Measurements from ENCODE around the gene ARHGAP6.
A peak's percentile ranks its signal among the peaks of the same experiment; 100 is the strongest.
"Not testable (repeated sequence)": the region's sequence is repeated elsewhere in the genome, so short reads cannot be mapped to it uniquely, and the experiment has no call there.

ARHGAP6 gene

DNA sequence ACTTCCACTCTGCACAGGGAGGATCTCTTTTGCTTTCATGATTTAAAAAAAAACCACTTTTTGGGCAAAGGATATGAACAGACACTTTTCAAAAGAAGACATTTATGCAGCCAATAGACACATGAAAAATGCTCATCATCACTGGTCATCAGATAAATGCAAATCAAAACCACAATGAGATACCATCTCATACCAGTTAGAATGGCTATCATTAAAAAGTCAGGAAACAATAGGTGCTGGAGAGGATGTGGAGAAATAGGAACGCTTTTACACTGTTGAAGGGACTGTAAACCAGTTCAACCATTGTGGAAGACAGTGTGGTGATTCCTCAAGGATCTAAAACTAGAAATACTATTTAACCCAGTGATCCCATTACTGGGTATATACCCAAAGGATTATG lies 87.4 kb downstream of the ARHGAP6 start:
- DNase-seq: not testable (repeated sequence)

DNA sequence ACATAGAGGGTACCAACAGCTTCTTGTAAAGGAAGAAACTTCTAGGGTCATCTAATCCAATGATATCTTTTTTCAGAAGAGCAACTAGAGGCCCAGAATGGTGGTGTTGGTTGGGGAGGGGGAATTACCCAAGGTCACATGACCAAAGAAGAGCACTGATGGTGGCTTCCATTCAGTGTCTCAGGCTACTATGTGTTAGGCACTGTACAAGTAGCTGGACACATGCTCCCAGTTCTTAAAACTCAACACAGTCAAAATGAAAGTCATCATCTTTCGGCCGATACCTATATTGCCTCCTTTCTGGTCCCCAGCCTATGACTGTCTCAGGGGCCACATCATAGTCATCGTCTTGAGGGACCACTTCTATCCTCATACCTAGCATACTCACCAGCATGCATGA lies 88.1 kb downstream of the ARHGAP6 start:
- no peak for DNase-seq

DNA sequence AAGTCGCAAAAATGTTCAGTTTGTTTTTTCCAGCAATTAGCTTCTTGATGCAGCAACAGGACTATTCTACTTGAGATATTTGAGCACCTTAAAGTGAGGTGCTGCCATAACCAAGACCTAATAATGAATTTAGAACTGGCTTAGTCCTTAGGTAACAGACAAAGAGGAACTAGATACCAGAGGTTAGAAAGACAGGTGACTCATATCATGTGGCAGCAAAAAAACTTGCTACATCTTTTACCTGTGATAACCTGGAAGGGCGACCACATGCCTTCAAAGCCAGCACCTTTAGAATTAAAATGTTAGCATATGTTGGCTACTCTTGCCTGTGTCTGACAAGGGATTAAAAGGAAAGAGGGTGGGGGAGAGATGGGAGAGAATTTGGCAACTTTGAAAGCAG lies 90.4 kb downstream of the ARHGAP6 start:
- no peak for DNase-seq

DNA sequence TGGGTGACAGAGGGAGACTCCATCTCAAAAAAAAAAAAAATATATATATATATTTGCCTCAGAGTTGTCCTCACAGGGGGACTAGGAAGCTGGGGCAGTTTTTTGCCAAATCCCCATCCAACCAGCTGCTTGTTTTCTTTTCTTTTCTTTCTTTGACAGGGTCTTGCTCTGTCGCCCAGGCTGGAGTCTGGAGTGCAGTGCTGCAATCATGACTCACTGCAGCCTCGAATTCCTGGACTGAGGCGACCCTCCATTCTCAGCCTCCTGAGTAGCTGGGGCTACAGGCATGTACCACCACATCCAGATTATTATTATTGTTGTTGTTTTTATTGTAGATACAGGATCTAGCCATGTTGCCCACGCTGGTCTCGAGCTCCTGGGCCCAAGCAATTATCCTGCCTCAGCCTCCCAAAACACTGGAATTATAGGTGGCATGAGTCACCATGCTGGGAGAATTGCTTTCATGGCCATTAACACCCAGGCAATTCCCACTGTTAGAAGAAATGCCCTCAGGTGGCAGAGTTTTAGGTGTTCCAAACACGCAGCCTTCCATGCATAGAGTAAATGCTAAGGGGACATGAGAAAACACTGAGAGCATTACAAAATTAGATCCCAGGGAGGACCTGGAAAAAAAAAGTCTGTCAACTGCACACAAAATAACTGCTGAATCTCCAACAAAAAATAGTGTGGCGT lies 98.0 kb downstream of the ARHGAP6 start:
- DNase-seq: no peak

DNA sequence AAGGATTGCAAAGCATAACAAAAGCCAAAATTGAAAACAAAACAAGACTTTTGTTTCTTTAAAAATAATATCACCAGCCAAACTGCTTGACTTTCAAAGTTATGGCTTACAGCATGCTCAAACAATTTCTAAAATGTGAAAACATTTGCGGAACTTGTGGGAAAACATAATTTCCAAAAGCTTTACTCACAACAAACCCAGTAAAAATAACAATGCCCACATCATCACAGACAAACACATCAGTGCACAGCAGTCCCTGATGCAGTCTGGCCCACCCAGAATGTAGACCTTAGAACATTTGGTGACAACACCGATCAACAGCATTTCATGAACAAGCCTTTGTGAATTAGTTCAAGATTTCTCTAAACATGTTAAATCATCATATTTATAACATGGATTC lies 98.9 kb downstream of the ARHGAP6 start:
- no peak for DNase-seq

DNA sequence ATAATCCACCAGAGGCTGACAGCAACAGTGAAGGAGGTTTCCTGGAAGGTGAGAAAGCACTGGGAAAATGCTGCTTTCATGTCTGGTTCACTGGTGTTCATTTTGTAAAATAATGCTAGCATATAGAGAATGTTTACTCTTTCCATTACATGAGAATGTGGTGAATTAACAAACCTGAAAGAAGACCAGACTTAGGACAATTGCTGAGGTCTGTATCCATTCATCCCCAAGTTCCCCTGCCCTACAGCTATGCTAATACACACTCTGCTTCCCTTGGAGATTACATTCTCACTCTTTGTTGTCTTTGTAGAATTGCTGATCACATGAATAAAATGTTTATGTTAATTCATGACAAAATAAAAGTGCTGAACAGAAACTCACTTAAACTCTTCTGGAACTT lies 99.5 kb downstream of the ARHGAP6 start:
- no peak for DNase-seq

DNA sequence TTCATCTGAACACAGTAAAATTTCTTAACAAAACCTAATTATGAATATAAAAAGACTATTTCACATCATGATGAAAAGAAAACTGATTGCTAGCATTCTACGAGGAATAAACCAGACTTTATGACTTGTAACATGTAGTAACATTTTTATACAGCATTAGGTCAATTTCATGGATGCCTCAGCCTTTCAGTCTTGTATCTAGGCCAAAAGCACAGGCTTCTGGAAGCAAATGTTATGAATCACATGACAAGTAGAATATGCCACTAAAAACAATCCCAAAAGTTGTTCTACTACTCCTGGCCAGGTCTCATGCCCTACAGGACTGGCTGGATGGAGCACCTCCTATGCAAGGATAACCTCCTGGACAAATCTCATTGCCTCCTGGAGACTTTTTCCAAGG lies 101.2 kb downstream of the ARHGAP6 start:
- DNase-seq: no peak

DNA sequence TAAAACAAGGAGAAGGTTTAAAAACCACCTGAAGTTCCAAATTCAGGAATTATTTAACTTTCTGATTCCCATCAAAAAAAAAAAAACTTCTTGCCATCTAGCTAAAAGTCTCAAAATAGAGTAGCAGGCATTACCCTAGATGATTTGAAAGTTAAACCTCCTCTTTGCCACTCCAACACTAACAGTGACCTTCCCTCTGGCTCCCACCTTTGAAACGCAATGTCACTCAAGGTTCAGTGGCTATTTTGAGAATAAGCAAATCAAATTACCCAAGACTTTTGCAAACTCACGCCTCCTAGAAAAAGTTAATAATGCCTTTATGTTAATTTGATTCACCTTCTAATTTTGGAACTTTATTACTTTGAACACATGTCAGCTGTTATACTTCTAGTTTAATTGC lies 103.2 kb downstream of the ARHGAP6 start:
- no peak for DNase-seq

DNA sequence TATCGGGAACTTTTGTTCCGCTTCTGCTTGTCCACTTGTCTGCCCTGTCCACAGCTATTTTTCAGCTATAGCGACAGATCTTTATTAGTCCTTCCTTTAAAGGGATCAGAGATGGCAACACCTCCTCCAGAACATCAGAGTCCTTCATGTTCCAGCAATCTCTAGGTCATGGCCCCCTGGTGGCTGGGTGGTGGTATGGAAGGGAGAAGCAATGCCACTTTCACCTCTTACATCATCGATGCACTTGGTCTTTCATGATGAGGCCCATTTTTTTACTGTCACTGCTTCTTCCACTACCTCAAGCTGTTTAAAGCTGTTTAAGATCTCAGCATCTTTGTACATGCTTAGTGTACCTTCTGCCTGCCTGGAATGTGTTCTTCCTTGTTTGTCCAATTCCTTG lies 106.7 kb downstream of the ARHGAP6 start:
- DNase-seq: no peak

DNA sequence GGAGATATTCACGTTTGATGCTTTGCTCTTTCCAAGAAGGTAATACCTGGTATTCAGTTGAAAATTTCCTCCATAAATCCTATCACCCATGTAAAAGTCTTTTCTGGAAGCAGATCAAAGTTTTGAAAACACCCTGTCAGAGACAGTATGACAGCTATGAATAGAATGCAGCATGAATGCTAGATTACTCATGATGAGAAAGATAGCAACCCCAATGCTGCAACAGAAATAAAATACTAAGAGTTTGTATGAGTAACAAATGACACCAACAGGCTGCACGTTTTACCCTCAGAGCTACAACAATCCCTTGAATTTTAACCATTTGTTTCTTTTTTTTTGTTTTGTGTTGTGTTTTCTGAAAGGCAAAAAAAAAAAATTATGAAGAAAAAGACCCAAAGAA lies 108.6 kb downstream of the ARHGAP6 start:
- DNase-seq: no peak

DNA sequence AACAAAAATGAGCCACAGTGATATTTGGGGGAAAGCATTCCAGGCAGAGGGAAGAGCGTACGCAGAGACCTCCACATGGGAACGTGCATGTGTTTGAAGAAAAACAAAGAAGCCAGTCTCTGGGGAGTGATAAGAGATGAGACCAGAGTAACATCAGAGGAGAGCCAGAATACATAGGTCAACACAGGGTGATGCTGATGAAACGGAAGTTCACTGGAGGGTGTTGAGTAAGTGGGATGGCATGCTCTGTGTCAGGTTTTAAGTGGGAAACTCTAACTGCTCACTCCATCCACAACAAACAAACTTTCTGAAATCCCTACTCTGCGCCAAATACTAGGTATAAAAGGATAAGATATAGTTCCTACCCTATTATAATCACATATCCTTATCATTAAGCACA lies 110.0 kb downstream of the ARHGAP6 start:
- DNase-seq: no peak

DNA sequence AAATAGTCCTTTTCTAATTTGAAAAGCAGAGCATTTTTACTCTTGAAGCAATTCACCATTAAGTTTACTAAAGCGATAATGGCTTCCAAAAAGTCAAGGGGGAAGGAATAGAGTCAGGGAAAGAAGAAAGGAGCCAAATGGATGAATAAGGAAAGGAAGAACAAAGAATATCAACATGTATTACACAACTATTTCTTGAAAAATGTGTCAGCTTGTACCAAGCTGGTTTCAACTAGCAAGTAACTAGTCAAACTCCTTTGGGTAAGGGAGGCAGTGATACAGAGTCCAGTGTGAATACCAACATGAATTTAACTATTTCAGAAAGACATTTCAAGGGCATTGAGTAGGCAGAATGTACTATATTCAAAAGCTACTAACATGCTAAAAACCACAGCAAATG lies 112.1 kb downstream of the ARHGAP6 start:
- DNase-seq: no peak

DNA sequence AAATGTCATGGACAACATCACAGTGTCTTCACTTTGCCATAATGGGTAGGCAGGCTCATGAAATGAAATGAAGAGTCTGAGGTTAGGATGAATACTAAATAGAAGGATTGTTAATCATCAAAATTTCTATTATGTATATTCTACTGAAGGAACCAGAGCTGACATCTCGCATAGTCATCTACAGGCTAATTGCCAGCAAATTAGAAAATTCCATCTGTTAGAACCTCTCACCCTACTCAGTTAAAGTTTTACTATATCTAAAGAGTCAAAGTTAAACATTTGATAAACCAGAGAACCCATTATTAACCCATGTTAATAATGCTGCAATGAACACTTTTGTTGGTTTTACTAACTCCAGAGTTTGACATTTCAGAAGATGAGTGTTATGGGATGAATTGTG lies 114.6 kb downstream of the ARHGAP6 start:
- DNase-seq: no peak

DNA sequence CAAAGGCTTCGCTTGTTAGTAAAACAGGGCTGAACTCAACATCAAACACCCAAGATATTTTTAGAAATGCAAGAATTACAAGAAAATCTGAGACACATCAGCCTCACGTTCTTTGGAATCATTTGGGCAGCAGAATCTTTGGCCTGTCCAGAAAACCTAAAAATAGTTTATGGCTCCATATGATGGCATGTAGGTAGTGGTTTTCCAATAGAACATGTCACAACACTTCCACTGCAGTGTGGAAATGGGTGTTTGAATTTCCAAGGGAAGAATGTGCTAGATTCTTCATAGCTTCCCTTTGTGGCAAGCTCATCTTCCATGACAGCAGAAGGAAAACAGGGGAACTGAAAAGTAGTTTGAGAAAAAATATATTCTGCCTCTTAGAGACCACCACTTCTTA lies 118.8 kb downstream of the ARHGAP6 start:
- no peak for DNase-seq

DNA sequence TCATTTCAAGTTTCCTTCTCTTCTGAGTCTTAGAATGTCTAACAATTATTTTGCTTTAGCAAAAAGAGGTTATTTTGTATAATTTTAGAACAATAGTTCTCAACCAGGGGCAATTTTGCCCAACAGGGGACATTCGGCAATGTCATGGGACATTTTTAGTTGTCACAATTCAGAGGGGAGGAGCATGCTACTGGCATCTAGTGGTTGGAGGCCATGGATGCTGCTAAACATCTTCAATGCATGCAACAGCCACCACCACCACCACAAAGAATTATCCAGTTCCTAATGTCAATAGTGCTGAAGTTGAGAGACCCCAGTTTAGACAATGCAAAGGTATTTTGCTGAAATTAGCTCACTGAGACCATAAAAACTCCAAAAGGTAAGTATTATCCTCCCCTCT lies 122.5 kb downstream of the ARHGAP6 start:
- no peak for DNase-seq

DNA sequence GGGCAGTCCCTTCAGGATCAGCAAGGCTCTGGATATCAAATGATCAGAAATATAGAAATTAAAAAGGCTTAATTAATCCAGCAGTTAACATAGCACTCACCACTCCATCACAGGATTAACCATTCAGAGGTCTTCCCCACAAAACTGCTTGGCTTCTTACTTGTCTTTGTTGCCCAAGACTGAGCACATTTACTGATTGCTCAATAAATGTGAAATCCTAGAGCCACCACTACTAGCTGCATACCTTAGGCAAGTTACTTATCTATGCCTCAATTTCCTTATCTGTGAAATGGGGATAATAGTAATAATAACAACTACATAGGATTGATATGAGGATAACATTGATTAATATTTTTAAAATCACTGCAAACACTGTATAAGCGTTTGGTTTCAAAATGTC lies 124.2 kb downstream of the ARHGAP6 start:
- no peak for DNase-seq

DNA sequence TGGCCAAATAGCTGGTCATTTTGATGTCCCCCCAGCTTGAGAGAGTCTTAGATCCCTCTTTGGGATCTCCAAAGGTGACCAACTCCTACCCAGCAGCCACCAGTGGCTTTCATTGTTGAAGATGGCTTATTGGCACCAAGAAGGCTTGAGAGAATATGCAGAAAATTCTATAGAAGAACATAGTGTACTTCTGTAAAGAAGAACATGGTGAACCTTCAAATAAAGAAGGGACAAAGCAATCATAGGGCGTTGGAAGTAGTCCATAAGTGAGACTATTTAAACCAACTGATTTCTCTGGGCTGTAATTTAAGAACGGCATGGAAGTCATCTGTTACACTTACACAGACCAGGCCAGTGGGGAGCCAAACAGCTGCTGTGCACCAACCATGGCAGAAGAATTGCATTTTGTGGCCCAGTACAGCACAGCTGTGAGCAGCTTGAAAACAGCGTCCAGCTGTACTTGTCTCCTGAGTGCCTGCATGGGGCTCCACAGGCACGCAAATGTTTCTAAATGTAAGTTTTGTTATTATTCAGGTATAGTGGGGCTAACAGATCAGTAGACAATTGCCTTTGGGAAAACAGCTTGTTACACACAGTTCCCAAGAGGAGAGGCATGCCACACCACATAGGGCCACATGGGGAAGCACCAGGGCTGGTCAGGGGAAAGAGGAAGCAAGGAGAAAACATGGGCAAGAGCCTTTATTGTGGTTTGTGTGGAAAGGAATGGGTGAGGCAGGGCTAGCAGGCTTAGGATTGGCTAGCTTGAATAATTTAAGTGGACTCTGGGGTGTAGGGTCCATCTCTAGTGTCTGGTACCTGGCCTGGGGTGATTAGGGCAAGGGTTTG lies 125.0 kb downstream of the ARHGAP6 start:
- no peak for DNase-seq

DNA sequence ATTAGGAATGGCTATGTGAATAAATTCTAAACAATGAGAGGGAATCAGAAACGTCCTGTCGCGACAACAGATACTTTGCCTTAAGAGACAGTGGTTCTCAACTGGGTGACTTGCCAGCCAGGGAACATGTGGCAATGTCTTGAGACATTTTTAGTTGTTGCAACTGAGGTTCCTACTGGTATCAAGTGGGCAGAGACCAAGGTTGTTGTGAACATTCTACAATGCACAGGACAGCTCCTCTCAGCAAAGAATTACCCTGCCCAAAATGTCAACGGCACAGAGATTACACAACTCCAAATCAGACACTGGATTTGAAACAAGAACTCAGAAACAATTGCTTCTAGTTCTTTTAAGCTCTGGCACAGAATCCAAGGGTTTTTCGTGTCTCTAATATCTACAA lies 128.6 kb downstream of the ARHGAP6 start:
- DNase-seq: no peak

DNA sequence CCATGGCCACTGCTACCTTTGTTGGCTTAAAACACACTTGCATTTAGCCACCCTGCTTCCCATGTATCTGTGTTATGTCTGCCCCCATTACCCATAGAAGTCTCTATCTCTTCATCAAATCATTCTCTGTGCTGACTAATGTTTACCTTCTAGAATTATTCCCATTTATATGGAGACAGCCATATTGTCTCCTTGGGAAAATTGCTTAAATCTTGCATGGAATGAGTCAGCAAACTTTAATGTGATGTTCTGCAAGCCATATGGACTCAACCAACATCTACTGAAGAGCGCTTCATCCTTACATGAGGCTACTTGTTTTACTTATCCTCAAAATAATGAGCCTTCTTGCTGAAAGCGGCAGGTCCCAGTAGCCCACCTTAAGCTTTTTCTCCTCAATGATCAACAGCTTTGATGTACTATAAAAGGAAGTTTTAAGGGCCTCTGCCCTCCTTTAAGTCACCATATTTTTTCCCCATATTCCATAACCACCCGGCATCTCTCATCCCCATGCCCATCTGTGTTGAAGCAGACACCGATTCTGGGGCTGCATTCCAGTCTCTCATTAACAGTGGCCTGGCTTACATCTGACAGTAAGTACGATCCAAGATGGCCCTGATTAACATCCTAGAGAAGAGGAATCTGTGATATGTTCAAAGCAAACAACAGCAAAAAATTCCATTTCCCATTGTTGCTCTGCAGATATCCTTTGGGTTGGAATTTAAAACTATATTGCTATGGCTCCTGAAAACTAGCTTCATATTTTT lies 130.4 kb downstream of the ARHGAP6 start:
- no peak for DNase-seq

DNA sequence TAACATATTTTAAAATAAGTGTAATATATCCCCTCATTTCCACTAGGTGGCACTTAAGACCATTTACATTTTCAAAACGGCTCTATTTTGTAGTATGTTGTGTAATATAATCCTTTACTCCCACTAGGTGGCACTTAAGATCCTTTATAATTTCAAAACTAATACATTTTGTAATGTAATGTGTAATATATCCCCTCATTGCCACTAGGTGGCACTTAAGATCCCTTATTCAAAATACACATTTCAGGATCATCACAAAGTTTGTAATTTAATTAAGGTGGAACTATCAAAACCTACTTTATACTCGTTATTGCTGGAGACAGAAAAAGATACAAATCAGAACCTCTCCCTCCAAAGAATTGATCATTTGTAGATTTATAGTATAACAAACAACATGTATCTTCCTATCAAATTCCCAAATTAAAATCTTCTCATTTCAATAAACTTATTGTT lies 132.5 kb downstream of the ARHGAP6 start:
- DNase-seq: no peak

DNA sequence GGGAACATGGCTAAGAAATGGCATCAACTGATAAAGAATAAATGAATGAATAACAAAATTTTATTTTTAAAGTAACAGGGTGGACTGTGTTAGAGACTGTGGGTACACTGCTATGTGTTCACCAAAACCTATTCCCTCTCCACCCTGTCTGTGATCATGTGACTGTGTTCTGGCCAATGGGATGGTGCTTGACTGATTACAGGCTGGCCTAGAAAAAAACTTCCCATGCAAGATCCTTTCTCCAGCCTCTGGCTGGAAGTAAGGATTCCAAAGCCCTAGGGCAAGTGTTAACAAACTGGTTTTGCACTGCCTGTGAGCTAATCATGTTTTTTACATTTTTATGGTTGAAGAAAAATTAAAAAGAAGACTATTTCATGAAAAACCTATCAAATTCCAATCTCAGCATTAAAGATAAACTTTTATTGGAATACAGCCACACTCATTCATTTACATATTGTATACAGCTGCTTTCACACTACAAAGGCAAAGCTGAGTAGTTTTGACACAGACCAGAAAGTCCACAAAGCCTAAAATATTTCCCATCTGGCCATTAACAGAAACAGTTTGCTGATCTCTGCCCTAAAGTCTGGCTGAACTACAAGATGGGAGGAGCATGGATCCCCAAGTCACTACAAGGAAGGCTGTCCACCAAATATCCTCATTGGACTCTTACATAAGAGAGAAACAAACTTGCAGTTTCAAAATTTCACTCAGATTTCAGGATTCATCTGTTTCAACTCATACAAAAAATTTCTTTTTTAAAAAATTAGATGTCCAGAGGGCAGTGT lies 133.2 kb downstream of the ARHGAP6 start:
- DNase-seq: peak; percentile 13

DNA sequence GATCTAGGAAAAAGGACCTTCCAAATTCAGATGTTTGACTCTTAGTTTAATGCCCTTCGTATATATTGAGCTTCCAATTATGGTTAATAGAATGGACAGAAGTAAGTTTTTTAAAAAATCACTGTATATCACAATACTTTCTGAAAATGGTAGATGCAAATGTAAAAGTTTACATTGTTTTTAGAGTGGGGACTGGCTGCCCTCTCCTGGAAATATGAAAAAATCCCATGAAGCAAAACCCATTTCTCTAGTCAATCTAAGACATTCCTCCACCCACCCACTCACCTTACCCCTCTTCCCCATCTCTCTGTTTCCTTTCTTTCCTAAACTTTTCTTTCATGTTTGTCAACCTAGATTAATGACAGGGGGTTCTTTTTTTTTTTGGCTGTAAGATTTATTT lies 134.5 kb downstream of the ARHGAP6 start:
- DNase-seq: no peak
